GM18505 (cell line): ENCODE measurements around the gene CAMK2B.

Source experiments
- ATAC-seq: cut with Tn5 transposase; IDR thresholded peaks from one replicate; pipeline ENCODE4 v1.9.1; 2021; ENCODE audit not compliant: unreplicated experiment
- POLR2A ChIP-seq: IDR thresholded peaks from 4 replicates; pipeline ENCODE4 v1.6.1; 2011; ENCODE audit warnings: borderline replicate concordance; ENCODE audit not compliant: insufficient read depth, insufficient read length; ENCODE audit errors: extremely low read depth

The CAMK2B gene

GRCh38 chr7:44346063-44346462 is 20.7 kb upstream of the CAMK2B start:
- no peak for TF ChIP-seq POLR2A
- no peak for ATAC-seq

- no peak for TF ChIP-seq POLR2A
- ATAC-seq: no peak
These were observed 16.0 kb upstream of the CAMK2B start for GRCh38 chr7:44341401-44341800.

GRCh38 chr7:44338600-44338999 is 13.2 kb upstream of the CAMK2B start:
- TF ChIP-seq POLR2A: no peak
- ATAC-seq: no peak

GRCh38 chr7:44336491-44336890 is 11.1 kb upstream of the CAMK2B start:
- ATAC-seq: no peak
- no peak for TF ChIP-seq POLR2A

- TF ChIP-seq POLR2A: no peak
- ATAC-seq: no peak
These were observed 9.8 kb upstream of the CAMK2B start for GRCh38 chr7:44335184-44335583.

GRCh38 chr7:44334734-44335097 is 9.3 kb upstream of the CAMK2B start:
- no peak for TF ChIP-seq POLR2A
- ATAC-seq: no peak

- no peak for ATAC-seq
These were observed 8.7 kb upstream of the CAMK2B start for GRCh38 chr7:44333911-44334733.

GRCh38 chr7:44331682-44332081 is 6.3 kb upstream of the CAMK2B start:
- TF ChIP-seq POLR2A: no peak
- no peak for ATAC-seq

More at GRCh38 chr7:44333911-44334733, 8.7 kb upstream of the CAMK2B start:
- TF ChIP-seq POLR2A: no peak

GRCh38 chr7:44330331-44330730 is 4.9 kb upstream of the CAMK2B start:
- no peak for ATAC-seq
- TF ChIP-seq POLR2A: no peak

- TF ChIP-seq POLR2A: no peak
- no peak for ATAC-seq
These were observed 4.5 kb upstream of the CAMK2B start for GRCh38 chr7:44329888-44330287.

- no peak for TF ChIP-seq POLR2A
- ATAC-seq: no peak
These were observed 3.7 kb upstream of the CAMK2B start for GRCh38 chr7:44329081-44329480.

GRCh38 chr7:44327981-44328380 is 2.6 kb upstream of the CAMK2B start:
- TF ChIP-seq POLR2A: no peak
- no peak for ATAC-seq

GRCh38 chr7:44326261-44327125 is 1.1 kb upstream of the CAMK2B start:
- no peak for TF ChIP-seq POLR2A
- no peak for ATAC-seq

- no peak for TF ChIP-seq POLR2A
- no peak for ATAC-seq
These were observed 432 bp upstream of the CAMK2B start for GRCh38 chr7:44325811-44326241.
